Endothelial cell of umbilical vein (primary cell): ENCODE results near the gene PHC3. TPM values are rescaled to one million over a fixed set of nuclear protein-coding genes. Genes with fewer than 3 reads are reported as not detected.

Experiments used
- BruUV-seq: library from RNA; stranded (reverse); fragments of 400-500 nt; replicated peaks from 2 replicates; lab custom pipeline; 2021; lab: Mats Ljungman, UMichigan
- CTCF ChIA-PET: fragments of 300-600, 350-600 bp; sonication (Branson Sonifier 250); formaldehyde crosslinking; loops from one replicate; lab custom pipeline; 2021; ENCODE audit warnings: antibody characterized with exemption, inconsistent platforms; lab: Charles Lee
- POLR2A ChIA-PET: fragments of 300-600, 350-600 bp; sonication (Branson Sonifier 250); formaldehyde crosslinking; loops from one replicate; lab custom pipeline; 2021; ENCODE audit warnings: antibody characterized with exemption, inconsistent platforms; lab: Charles Lee
- DNase-seq: peaks from one replicate; pipeline ENCODE4 v3.0.0-alpha.2; 2011; ENCODE audit warnings: low read depth, low spot score
- FAIRE-seq: peaks from 2 replicates; lab custom pipeline; 2011; peaks lifted over from hg19 to GRCh38; lab: Jason Lieb, UNC
- H2AFZ ChIP-seq: 2 replicates; pipeline ENCODE4 v1.6.0; 2012; ENCODE audit warnings: low read depth, low read length, control low read depth, inconsistent platforms
- H3K27ac ChIP-seq: 2 replicates; pipeline ENCODE4 v1.5.1; 2011; ENCODE audit warnings: low read depth, mild to moderate bottlenecking, control low read depth, low read length, moderate library complexity; ENCODE audit not compliant: insufficient read depth
- H3K27me3 ChIP-seq, 2 experiments: 2 replicates each; pipeline versions ENCODE4 v1.6.0 to v1.6.1; 2011; ENCODE audit warnings: low read length in 2 of 2, mixed read lengths in 1 of 2; ENCODE audit not compliant: control insufficient read depth in 2 of 2, insufficient read depth in 2 of 2
- H3K36me3 ChIP-seq, 2 experiments: 2 replicates in 1 of 2; 3 replicates in 1 of 2; pipeline ENCODE4 v1.5.1; 2011; ENCODE audit warnings: low read length in 2 of 2, mild to moderate bottlenecking in 1 of 2, moderate library complexity in 1 of 2; ENCODE audit not compliant: control insufficient read depth in 2 of 2, insufficient read depth in 2 of 2; ENCODE audit errors: extremely low read depth in 1 of 2
- H3K4me1 ChIP-seq: 3 replicates; pipeline ENCODE4 v1.5.1; 2011; ENCODE audit warnings: mild to moderate bottlenecking, low read length; ENCODE audit not compliant: control insufficient read depth, insufficient read depth; ENCODE audit errors: extremely low read depth
- H3K4me2 ChIP-seq: 2 replicates; pipeline ENCODE4 v1.6.1; 2011; ENCODE audit warnings: low read length, control low read depth, mixed read lengths; ENCODE audit not compliant: insufficient read depth
- H3K4me3 ChIP-seq, 3 experiments: fragments of 200-600 bp in 1 of 3; sonication (generic), shearing (Covaris generic) in 1 of 3; replicated peaks in 1 of 3; 2 replicates each; pipeline ENCODE4 v1.5.1; 2011 to 2016; ENCODE audit warnings: control low read depth in 3 of 3, low read length in 3 of 3, mild to moderate bottlenecking in 2 of 3, inconsistent platforms in 1 of 3, low read depth in 1 of 3, moderate library complexity in 1 of 3; ENCODE audit not compliant: insufficient read depth in 1 of 3
- H3K79me2 ChIP-seq: 2 replicates; pipeline ENCODE4 v1.6.0; 2012; ENCODE audit warnings: low read length, inconsistent platforms; ENCODE audit not compliant: control insufficient read depth, insufficient read depth
- H3K9ac ChIP-seq: replicated peaks from 2 replicates; pipeline ENCODE3; 2011; ENCODE audit warnings: low read length, control low read depth; ENCODE audit not compliant: insufficient read depth; ENCODE audit errors: extremely low read depth
- H3K9me1 ChIP-seq: replicated peaks from 3 replicates; pipeline ENCODE4 v1.6.0; 2011; ENCODE audit warnings: mild to moderate bottlenecking, low read length; ENCODE audit not compliant: control insufficient read depth, insufficient read depth; ENCODE audit errors: extremely low read depth
- H3K9me3 ChIP-seq: replicated peaks from 2 replicates; pipeline ENCODE4 v1.5.1; 2012; ENCODE audit warnings: low read length, inconsistent platforms; ENCODE audit not compliant: control insufficient read depth, insufficient read depth
- H4K20me1 ChIP-seq: replicated peaks from 2 replicates; pipeline ENCODE3; 2011; ENCODE audit warnings: mild to moderate bottlenecking, low read length; ENCODE audit not compliant: control insufficient read depth, insufficient read depth; ENCODE audit errors: extremely low read depth
- CTCF ChIP-seq, 2 donors: IDR thresholded peaks; 1 replicate in 1 of 2; 2 replicates in 1 of 2; pipeline ENCODE4 v1.5.1; 2011; ENCODE audit warnings: low read length in 2 of 2, mild to moderate bottlenecking in 2 of 2, moderate library complexity in 2 of 2, control low read depth in 1 of 2, inconsistent platforms in 1 of 2, low read depth in 1 of 2; ENCODE audit not compliant: insufficient read depth in 1 of 2; ENCODE audit errors: extremely low read depth in 1 of 2
- EZH2 ChIP-seq: IDR thresholded peaks from 2 replicates; pipeline ENCODE4 v1.6.1; 2012; ENCODE audit warnings: borderline replicate concordance, low read depth, mild to moderate bottlenecking, moderate library complexity, low read length, inconsistent platforms; ENCODE audit not compliant: severe bottlenecking
- FOS ChIP-seq: IDR thresholded peaks from 2 replicates; pipeline ENCODE4 v1.6.1; 2011; ENCODE audit warnings: mild to moderate bottlenecking, low read length, moderate library complexity, borderline replicate concordance; ENCODE audit not compliant: insufficient read depth
- GATA2 ChIP-seq: IDR thresholded peaks from 2 replicates; pipeline ENCODE4 v1.7.0; 2011; ENCODE audit warnings: low read depth, mild to moderate bottlenecking, moderate library complexity, mixed read lengths, low read length; ENCODE audit not compliant: insufficient read length, insufficient read depth
- JUN ChIP-seq: IDR thresholded peaks from 2 replicates; pipeline ENCODE4 v1.6.1; 2011; ENCODE audit warnings: borderline replicate concordance, low read depth; ENCODE audit not compliant: insufficient read length, insufficient read depth
- MAX ChIP-seq: IDR thresholded peaks from 2 replicates; pipeline ENCODE4 v1.6.1; 2011; ENCODE audit not compliant: insufficient read depth, insufficient read length
- MYC ChIP-seq: IDR thresholded peaks from one replicate; pipeline ENCODE4 v1.6.1; 2011; ENCODE audit warnings: mild to moderate bottlenecking, low read depth, low read length
- POLR2A ChIP-seq: IDR thresholded peaks from 2 replicates; pipeline ENCODE4 v1.6.1; 2012; ENCODE audit warnings: low read depth, mild to moderate bottlenecking, control low read depth, low read length
- POLR2AphosphoS5 ChIP-seq: IDR thresholded peaks from 2 replicates; pipeline ENCODE4 v1.6.1; 2012; ENCODE audit warnings: low read depth, mild to moderate bottlenecking, control low read depth, low read length, moderate library complexity; ENCODE audit not compliant: insufficient read depth
- dilution Hi-C: fragments of 300-500 bp; cut with MboI; formaldehyde crosslinking; loops from one replicate; pipeline ENCODE4 v1.15.0; 2019; ENCODE audit warnings: low sequenced_read_pairs; ENCODE audit not compliant: extremely low pct_ligation_motif_present
- intact Hi-C: fragments of 100-400 bp; cut with micrococcal nuclease; formaldehyde crosslinking; loops from one replicate; pipeline ENCODE4 v1.10.0; 2022
- polyA plus RNA-seq, 4 experiments: library from polyadenylated mRNA; depleted of rRNA in 3 of 4; stranded (reverse) in 3 of 4; unstranded in 1 of 4; fragments of >200 nt; gene quantifications; 2 replicates each; pipeline versions ENCODE4 v1.2.1 to v1.2.3, GENCODE V29; 2011 to 2012; ENCODE audit warnings: missing spikeins in 1 of 4
- total RNA-seq: library from RNA; stranded (reverse); gene quantifications from 2 replicates; pipeline ENCODE4 v1.2.3, GENCODE V29; 2021

The PHC3 gene
- total and polyA plus RNA-seq, 2 donors (not counting 3 experiments of a cell fraction or from before 2014, with no cell fraction given): 35.7 to 45.8 TPM

GRCh38 chr3:170180079-170180907 lies 1.2 kb downstream of the PHC3 start:
- H3K27ac ChIP-seq: peak overlapping the region; percentile 44
- peaks cover 34% of the 10 kb centered on the region for H3K79me2 ChIP-seq
- no peaks in the 10 kb centered on the region for H3K9me1 ChIP-seq
- dilution Hi-C loops (no loop called here), intact Hi-C loops (loop anchor here (10.0 kb wide), 2 partner anchors 315 to 665 kb away; partner anchors contain the start of gene LRRC31)
- peaks cover 8% of the 10 kb centered on the region in 2 experiments for H3K36me3 ChIP-seq
- peak overlapping the region; percentile 23 for H2AFZ ChIP-seq
- H3K4me2 ChIP-seq: peak overlapping the region; percentile 91
- no peaks in the 10 kb centered on the region for H4K20me1 ChIP-seq
- ChIA-PET POLR2A (interaction anchor here (0.7 kb wide), 2 partner anchors 83 to 231 kb away, joined by 4 to 6 read pairs; no protein-coding TSS in a partner anchor), CTCF (interaction anchor here (0.8 to 1.5 kb wide), 2 partner anchors 8 to 230 kb away, joined by 3 to 8 read pairs; no protein-coding TSS in a partner anchor)
- H3K9ac ChIP-seq: peak overlapping the region; percentile 83
- BruUV-seq: TSS peak; percentile 41
- H3K9me3 ChIP-seq: no peaks in the 10 kb centered on the region
- peaks cover 11% of the 10 kb centered on the region for H3K4me1 ChIP-seq
- DNase-seq (peak; percentile 60), FAIRE-seq (peak; percentile 12)
- TF ChIP-seq GATA2 (no peak), FOS (no peak), MAX (no peak), EZH2 (no peak), POLR2AphosphoS5 (no peak), JUN (no peak), MYC (no peak), CTCF (IDR thresholded peaks at IDR 0.05; ENCODE audit: extremely low read depth in 1 of 2, insufficient read depth in 1 of 2, low read depth in 1 of 2, low read length in 2 of 2) (no peak), POLR2A (no peak)
- no peaks in the 10 kb centered on the region for H3K27me3 ChIP-seq
- peak overlapping the region; percentile 50 to 88 (median 77) for H3K4me3 ChIP-seq
